Hepatocyte (in vitro differentiated cells): ENCODE data around the gene MEF2A. TPM values are rescaled to one million over a fixed set of nuclear protein-coding genes. Genes with fewer than 3 reads are reported as not detected.

Source experiments
- DNase-seq: peaks from one replicate; pipeline ENCODE4 v3.0.0-alpha.2; 2016; ENCODE audit warnings: low spot score
- H2AFZ ChIP-seq: fragments of 200-600 bp; sonication (generic); 2 replicates; pipeline ENCODE4 v1.6.0; 2016; ENCODE audit warnings: antibody characterized with exemption, mild to moderate bottlenecking
- H3K27ac ChIP-seq: fragments of 200-600 bp; sonication (generic); 2 replicates; pipeline ENCODE4 v1.5.1; 2016; ENCODE audit warnings: mild to moderate bottlenecking
- H3K27me3 ChIP-seq: fragments of 200-600 bp; sonication (generic); 2 replicates; pipeline ENCODE4 v1.6.1; 2016
- H3K36me3 ChIP-seq: fragments of 200-600 bp; sonication (generic); replicated peaks from 2 replicates; pipeline ENCODE4 v1.5.1; 2016; ENCODE audit warnings: low read depth; ENCODE audit not compliant: insufficient read depth
- H3K4me1 ChIP-seq: fragments of 200-600 bp; sonication (generic); 2 replicates; pipeline ENCODE4 v1.5.1; 2016; ENCODE audit warnings: mild to moderate bottlenecking, moderate library complexity; ENCODE audit not compliant: insufficient read depth
- H3K4me2 ChIP-seq: fragments of 200-600 bp; sonication (generic); 2 replicates; pipeline ENCODE4 v1.6.0; 2016
- H3K4me3 ChIP-seq: fragments of 200-600 bp; sonication (generic); 2 replicates; pipeline ENCODE4 v1.5.1; 2016; ENCODE audit warnings: mild to moderate bottlenecking
- H3K79me2 ChIP-seq: fragments of 200-600 bp; sonication (generic); 2 replicates; pipeline ENCODE4 v1.6.0; 2017; ENCODE audit warnings: mild to moderate bottlenecking
- H3K9me2 ChIP-seq: fragments of 200-600 bp; sonication (generic); replicated peaks from 2 replicates; pipeline ENCODE4 v1.6.0; 2017; ENCODE audit warnings: mild to moderate bottlenecking; ENCODE audit not compliant: insufficient read depth
- H3K9me3 ChIP-seq: fragments of 200-600 bp; sonication (generic); 2 replicates; pipeline ENCODE4 v1.5.1; 2016; ENCODE audit warnings: low read depth, mild to moderate bottlenecking
- H4K20me1 ChIP-seq: fragments of 200-600 bp; sonication (generic); 2 replicates; pipeline ENCODE4 v1.6.0; 2016; ENCODE audit warnings: mild to moderate bottlenecking; ENCODE audit not compliant: insufficient read depth, poor library complexity, severe bottlenecking
- EZH2 ChIP-seq: fragments of 200-600 bp; sonication (generic); IDR thresholded peaks from 2 replicates; pipeline ENCODE4 v1.6.1; 2016; ENCODE audit warnings: antibody characterized with exemption, mild to moderate bottlenecking, borderline replicate concordance
- EZH2phosphoT487 ChIP-seq: fragments of 200-600 bp; sonication (generic); IDR thresholded peaks from one replicate; pipeline ENCODE4 v1.6.1; 2018; ENCODE audit warnings: antibody characterized with exemption, mild to moderate bottlenecking, low read depth, moderate library complexity; ENCODE audit not compliant: unreplicated experiment, severe bottlenecking
- WGBS: methylation state at CpG from one replicate; pipeline ENCODE4 v1.1.6; 2016; ENCODE audit warnings: low lambda C conversion rate; ENCODE audit errors: missing lambda C conversion rate; 5-methylcytosine and 5-hydroxymethylcytosine counted together
- polyA plus RNA-seq: library from polyadenylated mRNA; unstranded; fragments of >200 nt; fragmentation: Nextera tagmentation; extraction: Ambion mirVana; gene quantifications from 2 replicates; pipeline ENCODE4 v1.2.1, GENCODE V29; 2016
- total RNA-seq: library from RNA; depleted of rRNA; stranded (reverse); fragments of >200 nt; gene quantifications from 2 replicates; pipeline ENCODE4 v1.2.3, GENCODE V29; 2014
- TF ChIP-seq, protein P1 (sequence below): fragments of 200-600 bp; sonication (generic); IDR thresholded peaks from 2 replicates; pipeline ENCODE4 v1.5.1; 2016; ENCODE audit warnings: antibody characterized with exemption, mild to moderate bottlenecking; ENCODE audit not compliant: poor library complexity

The MEF2A gene
- total and polyA plus RNA-seq, 2 experiments from 2014 or later, result 20.4 to 56.7 TPM

DNA sequence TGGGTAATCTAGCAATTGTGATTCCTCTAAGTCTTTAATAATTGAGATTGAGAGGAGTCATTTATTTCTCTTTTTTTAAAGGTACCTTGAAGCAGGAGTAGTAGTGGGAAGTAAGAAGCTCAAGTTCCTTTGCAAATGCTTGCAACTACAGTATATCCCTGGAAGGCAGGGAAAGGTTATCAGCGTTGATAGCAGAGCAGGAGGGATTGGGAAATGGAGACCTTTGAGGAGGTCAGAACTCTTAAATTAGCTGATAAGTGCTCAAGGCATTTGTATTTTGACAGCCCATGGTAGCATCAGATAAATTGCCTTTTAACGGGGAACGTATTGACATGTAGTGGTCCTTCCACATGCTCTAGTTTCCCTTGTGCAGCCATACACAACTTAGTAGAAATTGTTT, 47.7 kb downstream of the MEF2A start:
- no peak for DNase-seq
- H3K9me3 ChIP-seq, result no peaks in the 10 kb centered on the region
- H3K4me3 ChIP-seq, result no peak overlapping the region
- H3K27me3 ChIP-seq, result no peaks in the 10 kb centered on the region
- peaks cover 100% of the 10 kb centered on the region for H3K79me2 ChIP-seq
- H3K9me2 ChIP-seq, result no peaks in the 10 kb centered on the region
- no peaks in the 10 kb centered on the region for H3K36me3 ChIP-seq
- H4K20me1 ChIP-seq, result peaks cover 41% of the 10 kb centered on the region
- WGBS, result 56% methylated on average over 3 of the region's 3 CpGs
- H3K4me2 ChIP-seq, result no peak overlapping the region
- no peak overlapping the region for H3K27ac ChIP-seq
- no peak overlapping the region for H2AFZ ChIP-seq
- peaks cover 9% of the 10 kb centered on the region for H3K4me1 ChIP-seq
- TF ChIP-seq, protein P1, sequence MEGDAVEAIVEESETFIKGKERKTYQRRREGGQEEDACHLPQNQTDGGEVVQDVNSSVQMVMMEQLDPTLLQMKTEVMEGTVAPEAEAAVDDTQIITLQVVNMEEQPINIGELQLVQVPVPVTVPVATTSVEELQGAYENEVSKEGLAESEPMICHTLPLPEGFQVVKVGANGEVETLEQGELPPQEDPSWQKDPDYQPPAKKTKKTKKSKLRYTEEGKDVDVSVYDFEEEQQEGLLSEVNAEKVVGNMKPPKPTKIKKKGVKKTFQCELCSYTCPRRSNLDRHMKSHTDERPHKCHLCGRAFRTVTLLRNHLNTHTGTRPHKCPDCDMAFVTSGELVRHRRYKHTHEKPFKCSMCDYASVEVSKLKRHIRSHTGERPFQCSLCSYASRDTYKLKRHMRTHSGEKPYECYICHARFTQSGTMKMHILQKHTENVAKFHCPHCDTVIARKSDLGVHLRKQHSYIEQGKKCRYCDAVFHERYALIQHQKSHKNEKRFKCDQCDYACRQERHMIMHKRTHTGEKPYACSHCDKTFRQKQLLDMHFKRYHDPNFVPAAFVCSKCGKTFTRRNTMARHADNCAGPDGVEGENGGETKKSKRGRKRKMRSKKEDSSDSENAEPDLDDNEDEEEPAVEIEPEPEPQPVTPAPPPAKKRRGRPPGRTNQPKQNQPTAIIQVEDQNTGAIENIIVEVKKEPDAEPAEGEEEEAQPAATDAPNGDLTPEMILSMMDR, result no peak
- TF ChIP-seq EZH2 (no peak), EZH2phosphoT487 (no peak)

- Histone ChIP-seq H3K4me2 (no peak overlapping the region), H4K20me1 (peaks cover 47% of the 10 kb centered on the region), H3K27ac (peak overlapping the region; percentile 62), H3K36me3 (no peaks in the 10 kb centered on the region), H2AFZ (no peak overlapping the region), H3K9me3 (no peaks in the 10 kb centered on the region), H3K27me3 (no peaks in the 10 kb centered on the region), H3K4me1 (peaks cover 9% of the 10 kb centered on the region), H3K9me2 (no peaks in the 10 kb centered on the region), H3K79me2 (peaks cover 100% of the 10 kb centered on the region), H3K4me3 (no peak overlapping the region)
- no peak for DNase-seq
- TF ChIP-seq, protein P1, result no peak
- no peak for TF ChIP-seq EZH2phosphoT487
- no peak for TF ChIP-seq EZH2
- WGBS, result 89% methylated on average over 6 of the region's 6 CpGs
Observed at GRCh38 chr15:99613887-99614647, 48.3 kb downstream of the MEF2A start.

GRCh38 chr15:99614749-99615288, 49.0 kb downstream of the MEF2A start:
- Histone ChIP-seq H3K4me2 (no peak overlapping the region), H4K20me1 (peaks cover 50% of the 10 kb centered on the region), H3K9me3 (no peaks in the 10 kb centered on the region), H3K36me3 (no peaks in the 10 kb centered on the region), H3K27me3 (no peaks in the 10 kb centered on the region), H3K4me1 (peaks cover 9% of the 10 kb centered on the region), H3K79me2 (peaks cover 98% of the 10 kb centered on the region), H3K9me2 (no peaks in the 10 kb centered on the region), H3K27ac (peak overlapping the region; percentile 62), H3K4me3 (no peak overlapping the region), H2AFZ (no peak overlapping the region)
- no peak for DNase-seq
- 43% methylated on average over 1 of the region's 1 CpG for WGBS
- TF ChIP-seq EZH2, result no peak
- TF ChIP-seq, protein P1, result no peak
- TF ChIP-seq EZH2phosphoT487, result no peak
